HG02642 (cell line): ENCODE measurements around the gene TSSK2.
A peak's percentile ranks its signal among the peaks of the same experiment; 100 is the strongest.

Source experiments
- ATAC-seq: cut with Tn5 transposase; IDR thresholded peaks from one replicate; pipeline ENCODE4 v1.9.1; 2021; ENCODE audit warnings: mild to moderate bottlenecking; ENCODE audit not compliant: unreplicated experiment, poor library complexity

TSSK2 gene

DNA sequence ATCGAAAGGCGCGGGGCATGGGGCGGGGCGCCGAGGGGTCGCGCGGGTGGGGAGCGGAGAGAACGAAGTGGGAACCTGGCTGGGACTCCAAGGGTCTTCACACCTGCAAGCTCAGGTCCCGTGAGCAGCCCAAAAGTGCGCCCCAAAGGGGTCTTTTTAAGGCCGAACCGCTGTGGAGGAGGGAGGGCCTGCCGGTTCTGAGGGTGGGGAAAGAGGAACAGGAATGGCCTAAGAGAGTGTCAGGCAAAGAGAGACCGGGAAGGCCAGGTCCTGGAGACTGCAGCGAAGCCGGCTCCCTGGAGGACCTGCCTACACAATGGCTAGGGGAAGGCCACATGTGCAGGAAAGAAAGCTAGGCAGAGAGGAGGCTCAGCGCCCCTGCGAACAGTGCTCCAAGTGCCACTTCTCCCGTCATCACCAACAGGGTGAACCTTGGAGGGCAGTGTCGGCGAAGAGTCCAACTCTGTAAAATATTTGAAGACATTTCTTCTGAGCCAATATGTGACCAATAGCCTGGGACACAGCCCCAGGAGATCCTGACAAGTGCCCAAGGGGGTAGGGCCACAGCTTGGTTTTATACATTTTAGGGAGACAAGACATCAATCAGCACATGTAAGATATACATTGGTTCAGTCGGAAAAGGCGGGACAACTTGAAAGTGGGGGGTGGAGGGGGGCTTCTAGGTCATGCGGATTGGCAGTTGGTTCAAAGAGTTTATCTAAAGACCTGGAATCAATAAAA, 8.2 kb upstream of the TSSK2 start:
- peak; percentile 1 for ATAC-seq

GRCh38 chr22:19123936-19124335, 7.2 kb upstream of the TSSK2 start:
- no peak for ATAC-seq

GRCh38 chr22:19124377-19124776, 6.7 kb upstream of the TSSK2 start:
- no peak for ATAC-seq

- ATAC-seq, result no peak
Measured at GRCh38 chr22:19125011-19125410, 6.1 kb upstream of the TSSK2 start.

GRCh38 chr22:19125474-19126308, 5.4 kb upstream of the TSSK2 start:
- ATAC-seq, result no peak

DNA sequence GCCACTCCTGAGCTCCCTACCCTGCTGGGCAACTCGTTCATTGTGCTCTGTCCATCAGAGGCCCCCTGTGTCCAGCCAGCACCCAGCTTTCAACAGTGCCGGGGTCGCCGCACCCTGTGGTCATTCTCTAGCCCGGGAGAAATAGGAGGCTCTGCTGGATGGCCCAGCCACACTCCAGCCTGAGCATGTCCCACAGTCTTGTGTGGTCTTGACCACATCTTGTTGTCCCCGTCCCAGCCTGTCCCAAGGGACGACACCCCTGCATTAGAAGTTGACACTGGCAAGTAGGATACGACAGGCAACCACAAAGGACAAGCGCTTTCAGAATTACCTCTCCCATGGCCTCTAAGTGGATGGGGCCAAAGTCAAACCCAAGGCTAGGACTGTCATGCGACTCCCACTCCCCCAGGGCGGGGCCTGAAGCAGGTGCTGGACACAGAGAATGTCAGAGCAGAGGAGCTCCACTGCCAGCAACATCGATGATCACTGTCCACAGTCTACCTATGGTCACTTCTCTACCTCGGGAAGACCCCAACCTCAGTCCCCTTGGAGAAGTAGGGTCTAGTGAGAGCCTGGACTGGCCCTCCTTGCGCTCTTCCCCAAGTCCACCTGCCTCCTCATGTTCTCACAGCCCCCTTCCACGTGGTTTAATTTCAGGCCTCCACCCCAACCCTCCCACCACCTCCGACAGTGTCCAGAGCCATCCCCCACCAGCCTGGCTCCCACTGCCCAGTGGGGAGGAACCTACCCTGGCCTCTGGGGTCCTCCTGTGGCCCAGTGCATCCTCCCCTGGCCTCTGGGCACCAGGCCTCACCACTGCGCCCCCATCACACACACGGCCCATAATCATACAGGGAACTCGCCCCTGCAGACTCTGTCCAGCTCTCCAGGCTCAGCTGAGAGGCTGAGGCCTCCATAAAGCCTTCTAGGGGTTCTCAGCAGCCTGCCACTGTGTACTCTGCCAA, 4.5 kb upstream of the TSSK2 start:
- ATAC-seq, result no peak

DNA sequence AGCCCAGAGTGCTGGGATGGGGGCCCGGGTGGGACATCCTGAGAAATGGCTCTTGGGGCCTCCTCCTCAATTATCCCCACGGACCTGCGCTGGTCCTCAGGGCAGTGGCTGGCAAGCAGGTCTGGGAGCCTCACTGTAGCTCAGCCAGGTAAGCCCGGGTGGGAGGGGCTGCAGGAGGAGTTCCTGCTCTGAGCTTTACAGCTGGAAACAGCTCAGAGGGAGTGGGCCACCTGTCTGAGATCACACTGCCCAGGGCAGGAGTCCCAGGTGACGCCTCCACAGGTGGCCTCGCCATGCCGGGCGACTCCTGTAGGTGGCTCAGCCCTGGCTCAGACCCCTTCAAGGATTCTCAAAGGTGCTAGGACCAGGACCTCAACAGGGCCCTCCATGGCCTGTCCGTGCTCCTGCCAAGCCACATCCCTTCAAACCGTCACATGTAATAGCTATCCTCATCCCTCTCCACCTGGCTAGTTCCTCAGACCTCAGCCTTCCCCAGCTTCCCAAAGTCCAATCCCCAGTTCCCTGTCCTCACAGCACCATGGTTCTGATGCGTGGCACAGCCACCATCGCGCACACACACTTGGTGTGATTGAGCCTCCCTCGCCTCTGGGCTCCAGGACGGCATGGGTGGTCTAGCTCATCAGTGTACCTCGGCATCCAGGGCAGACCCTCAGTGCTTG, 3.6 kb upstream of the TSSK2 start:
- ATAC-seq, result no peak

DNA sequence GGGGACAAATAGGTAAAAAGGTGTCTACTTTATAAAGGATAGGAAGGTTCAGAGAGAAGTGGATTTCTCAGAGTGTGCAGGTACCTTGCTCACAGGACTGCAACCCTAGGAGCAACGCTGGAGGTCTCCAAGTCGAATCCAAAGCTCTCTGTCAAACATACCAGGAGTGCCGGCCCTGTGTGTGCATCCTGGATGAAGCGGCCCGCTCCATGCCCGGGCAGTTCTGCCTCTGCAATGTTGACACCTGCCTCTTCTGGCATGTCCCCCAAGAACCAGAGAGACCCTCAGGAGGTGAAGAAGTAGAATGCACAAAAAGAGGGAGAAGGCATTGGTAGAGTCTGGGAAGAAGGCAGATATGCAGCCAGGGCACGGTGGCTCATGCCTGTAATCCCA, 3.1 kb upstream of the TSSK2 start:
- no peak for ATAC-seq

DNA sequence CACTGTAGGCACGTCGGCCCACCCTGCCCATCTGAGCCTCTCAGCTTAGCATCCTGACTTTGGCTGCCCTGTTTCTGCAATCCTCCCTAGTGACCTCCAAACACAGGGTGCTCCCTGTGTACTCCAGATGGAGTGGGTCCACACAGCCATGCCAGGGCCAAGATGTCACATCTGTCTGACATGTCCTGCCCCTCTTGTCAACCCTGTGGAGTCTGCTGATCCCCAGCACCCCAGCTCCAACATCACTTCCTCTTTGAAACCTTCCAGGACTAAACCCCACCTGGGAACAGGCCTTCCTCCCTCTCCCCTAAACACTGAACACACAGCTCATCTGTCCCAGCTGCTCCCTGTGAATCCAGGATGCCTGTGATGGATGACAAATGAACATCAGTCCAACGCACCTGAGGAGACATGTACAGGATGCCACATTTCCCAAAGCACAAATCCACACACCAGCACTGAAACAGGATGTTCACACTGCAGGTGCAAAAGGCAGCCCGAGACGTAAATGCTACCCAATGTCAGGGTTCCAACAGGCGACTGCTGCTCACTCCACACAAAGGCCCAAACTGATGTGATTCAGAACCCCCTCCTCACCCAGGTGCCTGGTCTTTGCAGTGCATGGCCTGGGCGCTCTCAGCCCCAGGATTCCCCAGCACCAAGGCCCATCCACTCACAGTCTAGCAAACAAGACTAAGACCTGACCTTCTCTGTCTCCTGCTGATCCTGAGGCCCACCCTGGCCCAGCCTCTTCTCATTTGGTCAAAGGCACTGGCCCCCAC, 2.0 kb upstream of the TSSK2 start:
- no peak for ATAC-seq

DNA sequence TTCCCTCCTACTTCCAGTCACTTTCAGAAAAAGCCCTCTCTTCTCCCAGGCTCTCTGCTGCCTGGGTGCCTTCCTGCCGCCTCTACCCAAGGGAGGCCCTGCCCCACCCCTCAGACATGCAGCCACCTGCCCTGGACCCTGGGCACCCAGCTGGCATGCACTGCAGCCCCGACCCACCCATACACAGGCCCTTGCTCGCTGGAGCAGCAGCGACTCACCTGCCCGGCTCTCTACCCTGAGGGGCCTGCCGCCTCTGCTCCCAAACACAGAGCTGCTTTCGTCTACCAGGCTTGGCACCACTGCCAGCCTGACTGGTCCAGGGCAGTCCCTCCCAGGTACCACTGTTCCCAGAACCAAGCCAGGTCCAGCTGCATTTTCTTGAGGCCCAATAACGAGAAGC, 1.2 kb upstream of the TSSK2 start:
- ATAC-seq, result no peak

- no peak for ATAC-seq
Measured at GRCh38 chr22:19131685-19132015, 542 bp downstream of the TSSK2 start.

DNA sequence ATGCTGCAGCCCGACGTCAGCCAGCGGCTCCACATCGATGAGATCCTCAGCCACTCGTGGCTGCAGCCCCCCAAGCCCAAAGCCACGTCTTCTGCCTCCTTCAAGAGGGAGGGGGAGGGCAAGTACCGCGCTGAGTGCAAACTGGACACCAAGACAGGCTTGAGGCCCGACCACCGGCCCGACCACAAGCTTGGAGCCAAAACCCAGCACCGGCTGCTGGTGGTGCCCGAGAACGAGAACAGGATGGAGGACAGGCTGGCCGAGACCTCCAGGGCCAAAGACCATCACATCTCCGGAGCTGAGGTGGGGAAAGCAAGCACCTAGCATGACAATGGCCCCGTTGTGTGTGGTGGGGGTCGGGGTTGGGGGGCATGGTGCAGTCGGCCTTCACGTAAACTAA, 1.0 kb downstream of the TSSK2 start:
- ATAC-seq, result no peak

GRCh38 chr22:19132693-19133400, 1.7 kb downstream of the TSSK2 start:
- ATAC-seq, result no peak

DNA sequence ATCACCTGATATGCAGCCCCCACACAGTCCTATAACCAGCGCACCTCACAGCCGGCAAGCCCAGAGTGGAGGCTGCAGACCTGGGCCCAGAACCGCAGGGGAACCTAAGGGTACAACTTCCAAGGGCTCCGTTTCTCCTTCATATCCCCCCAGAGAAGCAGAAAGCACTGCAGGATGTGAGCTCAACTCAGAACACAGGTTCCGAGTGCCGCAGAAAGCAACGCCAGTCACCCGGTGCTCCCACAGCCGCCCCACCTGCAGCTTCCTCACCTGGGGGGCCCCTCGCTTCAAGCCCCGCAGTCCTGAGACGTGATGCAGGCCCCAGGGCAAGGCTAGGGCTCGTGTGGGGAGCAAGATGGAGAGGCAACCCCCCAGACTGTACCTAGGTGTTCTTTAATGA, 2.5 kb downstream of the TSSK2 start:
- ATAC-seq, result no peak

DNA sequence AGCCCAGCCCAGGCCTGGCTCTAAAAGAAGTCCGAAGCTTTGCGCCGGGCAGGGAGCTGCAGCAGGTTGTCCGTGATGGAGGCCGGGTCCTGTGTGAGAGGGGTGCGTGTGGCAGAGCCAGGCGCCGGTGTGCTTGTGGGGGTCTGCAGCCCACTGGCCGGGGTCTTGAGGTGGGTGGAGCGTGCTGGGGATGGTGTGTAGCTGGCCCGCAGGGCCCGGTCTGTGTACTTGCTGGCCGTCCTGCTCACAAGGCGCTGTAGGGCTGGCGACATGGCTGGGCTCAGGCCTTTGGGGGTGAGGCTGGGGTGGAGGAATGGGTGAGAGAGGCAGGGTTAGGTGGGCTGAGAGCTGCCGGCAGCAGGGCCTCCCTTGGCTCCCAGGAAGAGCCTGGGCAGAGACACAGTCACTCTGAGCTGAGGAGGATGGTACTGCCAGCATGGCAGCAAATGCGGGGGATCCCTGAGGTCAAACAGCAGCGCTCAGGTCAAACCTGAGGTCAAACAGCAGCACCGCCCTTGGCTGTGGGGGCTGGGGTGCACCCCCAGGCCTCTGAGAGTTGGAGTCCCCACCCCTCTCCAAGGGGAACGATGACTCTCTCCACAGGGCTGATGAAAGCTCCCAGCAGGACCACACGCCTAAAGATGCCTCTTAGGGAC, 3.2 kb downstream of the TSSK2 start:
- no peak for ATAC-seq

- ATAC-seq, result no peak
Measured at GRCh38 chr22:19134874-19135273, 3.8 kb downstream of the TSSK2 start.

GRCh38 chr22:19136915-19137314, 5.8 kb downstream of the TSSK2 start:
- ATAC-seq, result no peak
